Measurements from ENCODE around the gene CDKL5. TPM values are rescaled to one million over a fixed set of nuclear protein-coding genes. Genes with fewer than 3 reads are reported as not detected.

Gene CDKL5
- total RNA-seq, 6 experiments from 2014 or later: 5.6 to 5.9 (median 5.8) TPM

GRCh38 chrX:18401848-18402213, 23.6 kb upstream of the CDKL5 start:
- no peak for TF ChIP-seq CTCF (IDR thresholded peaks at IDR 0.05)
- Mint-ChIP-seq H3K4me3 (no peak overlapping the region), H3K27me3 (ENCODE audit: insufficient read depth) (peaks cover 1% of the 10 kb centered on the region), H3K4me1 (ENCODE audit: low read depth) (peaks cover 12% of the 10 kb centered on the region), H3K36me3 (ENCODE audit: low read depth) (no peaks in the 10 kb centered on the region), H3K9me3 (no peaks in the 10 kb centered on the region), H3K27ac (no peak overlapping the region)
- no peak for DNase-seq

- TF ChIP-seq CTCF (IDR thresholded peaks at IDR 0.05): no peak
- DNase-seq: no peak
- H3K4me3 Mint-ChIP-seq: no peak overlapping the region
- H3K27me3 Mint-ChIP-seq (ENCODE audit: insufficient read depth): peaks cover 5% of the 10 kb centered on the region
- H3K9me3 Mint-ChIP-seq: no peaks in the 10 kb centered on the region
- no peaks in the 10 kb centered on the region for H3K36me3 Mint-ChIP-seq (ENCODE audit: low read depth)
- no peak overlapping the region for H3K27ac Mint-ChIP-seq
- H3K4me1 Mint-ChIP-seq (ENCODE audit: low read depth): peaks cover 14% of the 10 kb centered on the region
These were observed 18.7 kb upstream of the CDKL5 start for GRCh38 chrX:18406531-18407266.

DNA sequence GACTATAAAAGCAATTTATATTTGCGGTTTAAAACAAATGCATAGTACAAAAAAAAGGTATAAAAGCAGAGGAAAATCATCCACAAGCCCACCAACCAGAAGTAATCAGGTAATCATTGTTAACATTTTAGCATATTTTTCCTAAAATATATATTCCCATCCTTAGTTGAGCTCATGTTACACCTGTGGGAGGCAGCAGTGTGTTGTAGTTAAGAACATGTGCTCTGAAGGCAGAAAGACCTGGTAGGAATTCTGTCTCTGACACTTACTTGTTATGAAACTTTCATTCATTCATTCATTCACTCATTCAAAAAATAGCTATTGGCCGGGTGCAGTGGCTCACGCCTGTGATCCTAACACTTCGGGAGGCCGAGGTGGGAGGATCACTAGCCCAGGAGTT, 15.4 kb upstream of the CDKL5 start:
- H3K4me3 Mint-ChIP-seq: no peak overlapping the region
- H3K27me3 Mint-ChIP-seq (ENCODE audit: insufficient read depth): peaks cover 3% of the 10 kb centered on the region
- H3K27ac Mint-ChIP-seq: no peak overlapping the region
- H3K9me3 Mint-ChIP-seq: no peaks in the 10 kb centered on the region
- TF ChIP-seq CTCF (IDR thresholded peaks at IDR 0.05): peak; percentile 51; the same call in 1 of the 2 replicates
- H3K36me3 Mint-ChIP-seq (ENCODE audit: low read depth): no peaks in the 10 kb centered on the region
- peaks cover 14% of the 10 kb centered on the region for H3K4me1 Mint-ChIP-seq (ENCODE audit: low read depth)
- peak; percentile 35 for DNase-seq

GRCh38 chrX:18415386-18415785, 10.0 kb upstream of the CDKL5 start:
- no peaks in the 10 kb centered on the region for H3K4me1 Mint-ChIP-seq (ENCODE audit: low read depth)
- no peak for DNase-seq
- peaks cover 3% of the 10 kb centered on the region for H3K27me3 Mint-ChIP-seq (ENCODE audit: insufficient read depth)
- TF ChIP-seq CTCF (IDR thresholded peaks at IDR 0.05): no peak
- H3K36me3 Mint-ChIP-seq (ENCODE audit: low read depth): no peaks in the 10 kb centered on the region
- H3K4me3 Mint-ChIP-seq: no peak overlapping the region
- H3K9me3 Mint-ChIP-seq: no peaks in the 10 kb centered on the region
- no peak overlapping the region for H3K27ac Mint-ChIP-seq

DNA sequence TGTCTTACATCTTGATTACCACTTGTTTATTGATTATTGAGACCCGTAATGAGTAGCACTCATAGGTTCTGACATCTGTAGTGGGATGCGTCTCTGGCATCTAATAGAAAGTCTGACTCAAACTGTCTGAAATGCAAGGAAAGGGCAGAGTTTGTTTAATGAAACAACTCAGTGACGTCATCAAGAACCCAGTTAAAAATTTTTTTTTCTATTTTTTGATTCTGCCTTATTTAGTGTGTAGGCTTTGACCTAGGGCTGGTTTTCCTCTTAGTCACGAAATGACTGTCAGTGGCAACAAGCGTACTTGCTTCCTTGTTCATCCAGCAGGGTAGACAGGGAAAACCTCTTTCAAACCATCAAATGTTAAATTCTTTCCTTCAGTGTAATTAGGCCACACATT, 3.1 kb upstream of the CDKL5 start:
- TF ChIP-seq CTCF (IDR thresholded peaks at IDR 0.05): peak; percentile 22; the same call in 1 of the 2 replicates
- Mint-ChIP-seq H3K36me3 (ENCODE audit: low read depth) (no peaks in the 10 kb centered on the region), H3K4me1 (ENCODE audit: low read depth) (peaks cover 34% of the 10 kb centered on the region), H3K9me3 (no peaks in the 10 kb centered on the region), H3K4me3 (peak overlapping the region; percentile 63), H3K27me3 (ENCODE audit: insufficient read depth) (no peaks in the 10 kb centered on the region), H3K27ac (peak overlapping the region; percentile 84)
- DNase-seq: peak; percentile 88
